GM19397 (cell line): Measurements from ENCODE around the gene ZNF224.
A peak's percentile ranks its signal among the peaks of the same experiment; 100 is the strongest.

Experiments
- ATAC-seq: cut with Tn5 transposase; IDR thresholded peaks from one replicate; pipeline ENCODE4 v1.9.1; 2021; ENCODE audit warnings: mild to moderate bottlenecking, moderate library complexity; ENCODE audit not compliant: unreplicated experiment

Gene ZNF224

DNA sequence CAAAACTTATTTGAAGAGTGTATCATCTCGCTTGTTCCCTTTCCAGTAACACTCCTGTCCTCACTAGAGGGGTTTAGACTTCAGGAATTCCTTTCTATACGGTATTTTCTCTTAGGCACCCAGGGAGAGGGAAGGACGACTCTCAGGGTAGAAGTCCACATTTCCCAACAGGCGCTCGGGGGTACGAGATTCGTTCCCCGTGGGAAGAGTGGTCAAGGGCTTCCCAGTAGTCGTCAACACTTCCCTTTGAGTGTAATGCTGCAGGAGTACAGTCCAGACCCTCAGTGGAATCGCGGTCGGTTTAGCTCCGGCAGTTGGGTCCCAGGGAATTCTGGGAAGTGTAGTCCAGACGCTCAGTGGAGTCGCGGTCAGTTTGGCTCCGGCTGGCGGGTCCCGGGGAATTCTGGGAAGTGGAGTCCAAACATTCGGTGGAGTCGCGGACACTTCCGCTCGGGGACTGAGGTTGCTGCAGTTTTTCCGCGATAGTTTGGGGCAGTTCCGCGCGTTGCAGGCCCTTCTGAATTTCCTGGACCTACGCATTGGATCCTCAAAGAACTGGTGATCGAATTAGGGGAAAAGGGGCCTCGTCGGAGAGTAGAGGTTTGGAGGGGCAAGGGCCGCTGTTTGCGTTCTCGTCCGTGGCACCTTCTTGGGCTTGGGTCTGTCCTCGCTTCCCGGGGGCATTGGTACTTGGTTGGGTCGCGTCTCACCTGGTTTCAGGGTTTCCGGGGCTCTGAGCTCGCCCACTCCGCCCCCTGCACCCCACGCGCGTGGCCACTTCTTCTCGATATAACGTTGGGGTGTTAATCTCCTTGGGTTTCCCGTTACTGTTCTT, at the start of gene ZNF224:
Gene ZNF224, plus strand, starts transcription at position 431 of the 835 bp plus-strand sequence. CDS start 3,513 bp downstream, outside the sequence.
- ATAC-seq: peak; percentile 89

- peak; percentile 12 for ATAC-seq
Measured at GRCh38 chr19:44050740-44051649, 43.2 kb upstream of the ZNF224 start.

DNA sequence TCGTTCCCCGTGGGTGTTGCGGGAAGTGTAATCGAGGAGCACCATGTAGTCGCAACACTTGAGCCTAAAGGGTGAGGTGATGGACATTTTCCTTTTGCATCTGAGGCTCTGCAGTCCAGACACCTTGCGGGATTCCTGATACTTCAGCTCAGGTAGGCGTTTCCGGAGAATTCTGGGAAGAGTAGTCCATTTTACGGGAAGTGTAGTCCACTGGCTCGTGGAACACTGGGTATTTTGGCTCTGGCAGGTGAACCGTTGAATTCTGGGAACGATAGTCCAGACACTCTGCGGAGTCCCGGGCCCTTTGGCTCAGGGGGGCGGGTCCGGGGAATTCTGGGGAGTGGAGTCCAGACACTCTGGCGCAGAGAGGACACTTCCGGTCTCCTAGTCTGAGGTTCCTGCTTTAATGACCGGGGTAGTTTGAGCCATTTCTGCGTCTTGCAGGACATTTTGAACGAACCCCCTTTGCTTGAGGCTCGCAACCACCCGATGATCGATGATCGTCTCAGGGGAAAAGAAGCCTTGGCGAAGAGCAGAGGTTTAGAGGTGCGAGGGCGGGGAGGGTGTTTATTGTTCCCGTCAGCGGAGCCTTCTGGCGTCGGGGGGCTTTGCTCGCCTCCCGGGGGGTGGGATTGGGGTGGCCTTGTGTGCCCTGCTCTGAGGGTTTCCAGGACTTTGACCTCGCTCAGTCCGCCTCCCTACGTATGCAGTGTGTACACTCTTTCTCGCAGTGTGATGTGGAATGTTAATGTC, 42.3 kb upstream of the ZNF224 start, which contains the start of gene ZNF223:
Gene ZNF223, plus strand, starts transcription at position 387 of the 753 bp plus-strand sequence. CDS start 3,141 bp downstream, outside the sequence.
- peak; percentile 55 for ATAC-seq

DNA sequence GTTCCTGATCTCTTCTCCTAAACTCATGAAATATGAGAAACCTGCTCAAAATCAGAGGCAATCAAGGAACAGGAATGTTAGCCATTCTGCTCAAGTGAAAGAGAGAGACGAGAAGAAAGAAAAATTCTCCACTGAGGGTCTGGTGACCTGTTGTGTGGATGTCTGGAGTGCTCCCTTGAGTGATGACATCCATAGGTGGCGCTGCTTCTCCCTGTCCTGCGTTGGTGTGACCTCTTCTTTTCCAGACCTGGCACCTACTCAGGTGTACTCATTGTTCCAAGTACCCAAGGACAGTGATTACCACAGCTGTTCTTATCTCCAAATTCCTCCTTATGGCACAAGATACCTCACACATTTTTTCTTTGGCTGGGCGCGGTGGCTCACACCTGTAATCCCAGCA, 38.3 kb upstream of the ZNF224 start:
- no peak for ATAC-seq

DNA sequence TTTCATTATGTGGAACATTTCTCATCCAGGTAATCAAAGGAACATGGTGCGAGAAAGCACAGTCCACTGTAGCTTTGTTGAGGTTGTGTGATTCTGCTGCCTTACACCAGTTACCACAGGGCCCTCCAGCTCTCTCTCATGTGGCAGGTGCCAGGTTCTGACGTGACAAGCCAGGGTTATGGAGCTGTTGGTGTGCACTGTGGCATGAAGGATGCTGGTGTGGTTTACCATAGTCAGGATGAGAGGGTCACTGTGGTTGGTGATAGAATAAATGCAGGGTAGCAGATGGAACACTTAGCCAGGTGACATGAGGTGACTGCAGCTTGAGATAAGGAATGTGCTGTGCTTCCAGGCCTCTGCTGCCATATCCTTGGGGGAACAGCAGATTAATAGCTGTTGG, 34.9 kb upstream of the ZNF224 start:
- no peak for ATAC-seq

DNA sequence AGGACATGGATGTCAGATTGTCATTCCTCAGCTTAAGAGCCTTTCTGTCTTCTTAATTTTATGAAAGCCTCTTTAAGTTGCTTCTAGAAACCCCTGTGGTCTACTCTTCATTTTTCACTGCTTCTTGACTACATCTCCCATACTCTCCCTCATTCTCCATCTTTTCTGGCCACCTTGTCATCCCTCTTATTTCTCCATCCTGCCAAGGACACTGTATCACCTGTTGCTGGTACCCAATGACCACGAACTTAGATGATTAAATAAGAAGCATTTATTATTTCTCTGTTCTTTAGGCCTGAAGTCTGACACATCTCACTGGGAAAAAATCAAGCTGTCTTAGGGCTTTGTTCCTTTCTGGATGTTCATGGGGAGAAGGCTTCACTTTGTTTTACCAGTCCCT, 33.1 kb upstream of the ZNF224 start:
- no peak for ATAC-seq

DNA sequence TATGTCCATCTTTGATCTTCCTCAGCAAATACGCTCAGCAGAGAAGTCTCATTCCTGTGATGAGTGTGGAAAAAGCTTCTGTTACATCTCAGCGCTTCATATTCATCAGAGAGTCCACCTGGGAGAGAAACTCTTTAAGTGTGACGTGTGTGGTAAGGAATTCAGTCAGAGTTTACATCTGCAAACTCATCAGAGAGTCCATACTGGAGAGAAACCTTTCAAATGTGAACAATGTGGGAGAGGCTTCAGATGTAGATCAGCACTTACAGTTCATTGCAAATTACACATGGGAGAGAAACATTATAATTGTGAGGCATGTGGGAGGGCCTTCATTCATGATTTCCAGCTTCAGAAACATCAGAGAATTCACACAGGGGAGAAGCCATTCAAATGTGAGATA, 27.9 kb upstream of the ZNF224 start:
- ATAC-seq: no peak

DNA sequence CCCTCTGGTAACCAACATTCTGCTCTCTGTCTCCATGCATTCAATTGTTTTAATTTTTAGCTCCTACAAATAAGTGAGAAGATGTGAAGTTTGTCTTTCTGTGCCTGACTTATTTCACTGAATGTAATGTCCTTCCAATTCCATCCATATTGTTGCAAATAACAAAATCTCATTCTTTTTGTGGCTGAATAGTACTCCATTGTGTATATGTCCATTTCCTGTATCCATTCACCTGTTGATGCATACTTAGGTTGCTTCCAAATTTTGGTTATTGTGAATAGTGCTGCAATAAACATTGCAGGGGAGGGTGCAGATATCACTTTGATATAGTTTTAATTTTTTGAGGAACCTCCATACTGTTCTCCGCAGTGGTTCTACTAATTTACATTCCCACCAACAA, 24.7 kb upstream of the ZNF224 start:
- no peak for ATAC-seq

GRCh38 chr19:44071824-44072542, 22.2 kb upstream of the ZNF224 start, which contains the start of gene ZNF284:
Gene ZNF284 (plus strand): TSS chr19:44072159. CDS start chr19:44076390, 4,231 bp downstream.
- ATAC-seq: peak; percentile 95

- no peak for ATAC-seq
Measured at GRCh38 chr19:44072543-44073401, 21.4 kb upstream of the ZNF224 start.

- no peak for ATAC-seq
Measured at GRCh38 chr19:44076325-44076724, 17.8 kb upstream of the ZNF224 start.

- ATAC-seq: no peak
Measured at GRCh38 chr19:44092108-44092507, 2.1 kb upstream of the ZNF224 start.

GRCh38 chr19:44107751-44108150, 13.6 kb downstream of the ZNF224 start:
- ATAC-seq: no peak

DNA sequence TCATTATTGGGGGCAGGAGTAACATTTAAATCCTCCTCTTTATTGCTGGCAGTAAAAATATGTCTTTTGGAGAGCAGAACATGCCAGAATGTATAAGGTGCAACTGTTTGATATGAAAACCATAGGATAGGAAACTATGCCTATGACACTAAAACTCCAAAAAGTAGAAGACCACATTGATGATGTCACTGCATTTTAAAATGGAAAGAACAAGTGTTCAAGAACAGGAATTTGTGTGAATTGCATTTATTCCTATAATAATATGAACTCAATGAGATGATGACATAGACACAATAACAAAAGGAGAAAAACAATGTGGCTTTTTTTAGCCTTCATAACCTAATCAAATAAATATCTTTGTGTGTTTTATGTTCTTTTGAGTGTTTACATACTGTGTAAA, 15.3 kb downstream of the ZNF224 start:
- ATAC-seq: no peak

DNA sequence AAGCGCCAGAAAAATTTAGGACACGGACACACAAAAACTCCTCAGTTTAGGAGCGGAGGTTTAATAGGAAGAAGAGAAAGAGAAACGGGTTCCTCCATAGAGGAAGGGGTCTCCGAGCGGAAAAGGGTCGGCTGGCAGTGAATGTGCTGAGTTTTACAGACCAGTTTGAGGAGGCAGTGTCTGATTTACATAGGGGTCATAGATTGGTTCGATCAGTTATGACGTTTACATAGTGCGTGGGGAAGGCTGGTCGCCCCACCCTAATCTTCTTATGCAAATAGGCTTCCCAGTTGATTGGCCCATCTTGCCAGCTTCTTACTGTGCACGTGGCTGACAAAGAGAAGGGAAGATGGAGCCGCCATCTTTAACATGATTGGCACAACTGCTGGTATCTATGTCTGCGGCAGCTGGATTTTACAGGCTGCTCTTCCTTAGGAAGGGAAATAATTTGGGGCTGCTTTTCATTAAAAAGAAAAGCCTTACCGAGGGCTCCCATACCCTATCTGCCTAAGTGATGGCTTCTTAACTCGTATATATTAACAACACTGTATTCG, 17.8 kb downstream of the ZNF224 start:
- no peak for ATAC-seq

DNA sequence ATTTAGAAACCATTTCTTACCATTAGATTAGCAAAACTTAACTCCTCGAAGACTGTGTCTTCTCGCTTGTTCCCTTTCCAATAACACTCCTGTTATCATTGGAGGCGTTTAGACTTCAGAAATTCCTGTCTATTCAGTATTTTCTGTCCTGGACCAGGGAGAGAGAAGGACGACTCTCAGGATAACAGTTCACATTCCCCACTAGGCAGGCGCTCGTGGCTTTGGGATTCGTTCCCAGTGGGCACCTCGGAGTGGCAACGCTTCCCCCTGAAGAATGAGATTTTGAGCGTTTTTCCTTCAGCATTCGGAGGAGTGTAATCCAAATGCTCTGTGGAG, 18.6 kb downstream of the ZNF224 start:
- ATAC-seq: peak; percentile 14

DNA sequence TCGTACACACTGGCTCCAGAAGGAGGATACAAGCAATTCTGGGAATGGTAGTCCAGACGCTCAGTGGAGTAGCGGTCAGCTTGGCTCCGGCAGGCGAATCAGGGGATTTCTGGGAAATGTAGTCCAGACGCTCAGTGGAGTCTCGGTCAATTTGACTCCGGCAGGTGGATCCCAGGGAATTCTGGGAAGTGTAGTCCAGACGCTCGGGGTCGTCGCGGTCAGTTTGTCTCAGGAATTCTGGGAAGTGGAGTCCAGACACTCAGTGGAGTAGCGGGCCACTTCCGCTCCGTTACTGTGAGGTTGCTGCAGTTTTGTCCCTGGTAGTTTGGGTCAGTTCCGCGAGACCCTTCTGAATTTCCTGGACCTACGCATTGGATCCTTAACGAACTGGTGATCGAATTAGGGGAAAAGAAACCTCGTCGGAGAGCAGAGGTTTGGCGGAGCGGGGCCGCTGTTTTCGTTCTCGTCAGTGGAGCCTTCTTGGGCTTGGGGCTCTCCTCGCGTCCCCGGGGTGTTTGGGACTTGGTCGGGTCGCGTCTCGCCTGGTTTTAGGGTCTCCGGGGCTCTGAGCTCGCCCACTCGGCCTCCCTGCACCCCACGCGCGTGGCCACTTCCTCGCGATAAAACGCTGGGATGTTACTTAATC, 19.1 kb downstream of the ZNF224 start, which contains the start of gene ZNF225:
Gene ZNF225, plus strand, starts transcription at position 262 of the 646 bp plus-strand sequence. CDS start 2,429 bp downstream, outside the sequence.
- ATAC-seq: peak; percentile 96

GRCh38 chr19:44113784-44114390, 19.7 kb downstream of the ZNF224 start:
- ATAC-seq: peak; percentile 12
